HG03280 (cell line): ENCODE data around the gene SCFD2.
"Not testable (repeated sequence)": the region's sequence is repeated elsewhere in the genome, so short reads cannot be mapped to it uniquely, and the experiment has no call there.

Source experiments
- ATAC-seq: cut with Tn5 transposase; IDR thresholded peaks from one replicate; pipeline ENCODE4 v1.9.1; 2021; ENCODE audit warnings: mild to moderate bottlenecking, moderate library complexity; ENCODE audit not compliant: unreplicated experiment

The SCFD2 gene

DNA sequence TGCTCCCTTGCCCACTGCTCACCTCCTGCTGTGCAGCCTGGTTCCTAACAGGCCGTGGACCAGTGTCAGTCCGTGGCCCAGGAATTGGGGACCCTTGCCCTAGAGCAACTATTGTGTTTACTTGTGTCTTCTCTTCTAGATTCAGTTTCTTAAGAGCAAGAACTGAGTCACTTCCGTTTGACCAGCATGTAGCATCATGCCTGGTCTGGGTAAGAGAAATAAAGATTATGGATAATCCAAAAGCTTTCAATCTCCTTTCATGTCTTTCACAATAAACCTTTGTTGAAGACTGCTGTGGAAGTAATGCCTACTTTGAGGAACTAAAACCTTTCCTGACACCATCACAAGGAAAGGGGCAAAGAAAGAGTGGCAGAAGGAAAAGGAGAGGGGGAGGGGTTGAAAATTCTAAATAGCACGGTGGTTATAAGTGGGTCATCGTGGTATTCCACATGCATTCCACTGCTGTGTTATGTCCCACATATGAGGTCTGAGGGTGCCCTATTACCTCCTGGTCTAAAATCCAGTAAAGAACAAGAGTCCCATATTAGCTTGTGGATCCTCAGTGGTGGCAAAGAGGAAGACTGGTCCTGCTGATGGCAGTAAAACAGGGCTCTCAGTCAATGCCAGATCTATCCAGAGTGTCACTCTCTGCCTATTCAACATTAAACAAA is 370.4 kb downstream of the SCFD2 start:
- ATAC-seq: no peak

GRCh38 chr4:52994567-52994966 is 371.3 kb downstream of the SCFD2 start:
- ATAC-seq: no peak

- ATAC-seq: no peak
These were observed 372.1 kb downstream of the SCFD2 start for GRCh38 chr4:52993771-52994170.

DNA sequence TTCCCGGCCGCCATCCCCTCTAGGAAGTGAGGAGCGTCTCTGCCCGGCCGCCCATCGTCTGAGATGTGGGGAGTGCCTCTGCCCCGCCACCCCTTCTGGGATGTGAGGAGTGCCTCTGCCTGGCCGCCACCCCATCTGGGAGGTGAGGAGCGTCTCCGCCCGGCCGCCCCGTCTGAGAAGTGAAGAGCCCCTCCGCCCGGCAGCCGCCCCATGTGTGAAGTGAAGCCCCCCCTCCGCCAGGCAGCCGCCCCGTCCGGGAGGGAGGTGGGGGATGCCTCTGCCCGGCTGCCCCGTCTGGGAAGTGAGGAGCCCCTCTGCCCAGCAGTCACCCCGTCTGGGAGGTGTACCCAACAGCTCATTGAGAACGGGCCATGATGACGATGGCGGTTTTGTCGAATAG is 373.3 kb downstream of the SCFD2 start:
- ATAC-seq: not testable (repeated sequence)

- ATAC-seq: no peak
These were observed 374.4 kb downstream of the SCFD2 start for GRCh38 chr4:52991472-52991871.

GRCh38 chr4:52990706-52991105 is 375.2 kb downstream of the SCFD2 start:
- ATAC-seq: no peak

- no peak for ATAC-seq
These were observed 376.0 kb downstream of the SCFD2 start for GRCh38 chr4:52989865-52990264.

- no peak for ATAC-seq
These were observed 378.3 kb downstream of the SCFD2 start for GRCh38 chr4:52987392-52988056.

DNA sequence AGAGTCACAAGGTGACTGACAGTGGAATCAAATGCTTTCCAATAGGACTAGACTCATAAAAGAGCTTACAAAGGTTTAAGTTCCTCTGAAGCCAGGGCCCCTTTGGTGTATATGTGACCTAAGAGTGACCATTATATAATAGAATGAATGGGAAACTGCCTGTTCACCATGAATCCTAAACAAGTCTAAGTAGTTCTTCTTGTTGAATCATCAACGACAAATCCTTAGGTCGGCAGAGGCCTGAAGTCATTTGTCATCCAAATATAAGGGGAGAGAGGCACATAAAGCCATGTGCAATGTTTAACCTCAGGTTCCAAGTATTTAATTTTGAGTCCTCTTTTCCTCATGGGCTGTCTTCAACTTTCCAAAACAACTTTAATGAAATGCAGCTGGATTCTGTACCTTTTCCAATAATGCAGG is 381.4 kb downstream of the SCFD2 start:
- ATAC-seq: no peak

DNA sequence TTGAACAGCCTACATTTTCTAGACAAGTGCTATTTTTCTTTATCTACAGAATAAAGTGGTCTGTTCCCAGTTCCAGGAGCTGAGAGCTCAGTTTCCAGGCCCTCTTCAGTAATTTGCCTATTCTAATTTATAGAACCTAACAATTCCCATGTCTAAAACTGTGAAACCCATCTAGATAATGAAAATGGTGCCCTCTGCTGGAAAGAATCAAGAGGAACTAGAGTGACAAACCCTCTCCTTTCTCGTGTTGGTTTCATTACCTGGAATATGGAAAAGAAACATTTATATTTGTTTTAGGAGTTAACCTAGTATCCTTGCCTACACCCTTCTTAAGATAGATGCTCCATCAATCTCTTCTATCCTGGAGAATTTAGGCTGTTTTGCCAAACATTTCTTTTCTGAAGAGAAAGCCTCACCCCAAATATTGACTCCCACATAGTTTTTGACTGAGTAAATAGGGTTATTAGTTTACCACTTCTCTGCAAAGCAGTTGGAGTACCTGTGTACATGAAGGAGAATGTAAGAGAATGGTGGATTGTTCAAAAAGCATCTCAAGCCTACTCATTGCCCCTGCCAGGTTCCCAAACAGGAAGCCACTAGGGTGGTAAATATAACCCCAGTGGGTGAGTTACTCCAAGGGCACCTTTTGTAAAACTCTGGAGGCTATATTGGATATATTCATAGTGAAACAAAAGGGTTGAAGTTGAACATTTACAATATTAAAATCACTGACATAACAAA is 382.1 kb downstream of the SCFD2 start:
- no peak for ATAC-seq

DNA sequence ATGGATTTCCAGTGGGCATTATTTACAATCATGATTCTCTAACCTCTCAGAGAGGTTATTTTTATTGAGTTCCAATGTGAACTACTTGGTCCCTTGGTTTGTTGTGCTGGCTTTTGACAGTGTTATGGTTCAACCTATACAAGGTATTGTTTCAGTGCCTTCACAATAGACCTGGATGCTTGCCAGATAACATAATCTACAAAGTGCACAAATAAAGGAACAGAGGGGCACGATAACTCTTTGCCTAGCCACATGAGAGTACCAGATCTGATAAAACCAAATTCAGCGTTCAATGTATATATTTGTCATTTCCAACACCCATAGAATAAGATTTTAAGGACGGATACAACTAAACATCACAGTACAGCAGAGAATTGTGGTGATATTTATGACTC is 382.9 kb downstream of the SCFD2 start:
- ATAC-seq: no peak

- ATAC-seq: no peak
These were observed 383.5 kb downstream of the SCFD2 start for GRCh38 chr4:52982255-52982945.

GRCh38 chr4:52979821-52980590 is 385.9 kb downstream of the SCFD2 start:
- no peak for ATAC-seq

DNA sequence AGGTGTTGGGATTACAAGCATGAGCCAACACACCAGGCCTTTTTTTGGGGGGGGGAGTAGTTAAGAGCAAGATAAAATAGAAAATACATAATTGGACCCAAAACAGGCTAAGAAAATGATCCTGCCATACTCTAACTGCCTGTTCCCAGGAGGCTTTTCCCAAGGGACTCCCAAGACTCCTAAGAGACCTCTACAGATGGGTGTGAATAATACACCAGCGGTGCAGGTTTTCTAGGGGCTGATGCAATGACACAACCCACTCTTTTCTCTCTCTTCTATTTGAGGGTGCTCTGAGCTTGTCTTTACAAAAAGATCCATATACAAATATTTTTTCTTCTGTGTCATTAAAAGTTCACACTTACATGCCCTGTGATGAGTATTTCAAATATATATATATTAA is 386.8 kb downstream of the SCFD2 start:
- ATAC-seq: no peak

DNA sequence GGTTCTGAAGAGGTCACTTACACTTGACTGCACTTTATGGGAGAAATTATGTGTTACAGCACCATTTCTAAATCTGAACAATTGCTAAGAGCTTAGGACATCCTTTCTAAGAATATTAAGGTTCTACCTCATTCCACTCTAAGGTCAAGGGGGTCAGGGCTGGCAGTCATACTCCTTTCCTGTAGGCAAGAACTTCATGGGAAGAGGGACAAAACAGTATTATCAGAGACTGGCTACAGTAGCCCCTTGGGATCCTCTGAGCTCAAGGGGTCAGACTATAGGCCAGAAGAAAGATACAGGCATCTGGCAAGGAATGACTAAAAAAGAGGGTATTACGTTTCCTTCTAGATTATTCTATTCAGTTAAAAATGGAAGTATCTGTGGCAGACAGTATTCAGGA is 388.6 kb downstream of the SCFD2 start:
- no peak for ATAC-seq

GRCh38 chr4:52976523-52977230 is 389.2 kb downstream of the SCFD2 start:
- no peak for ATAC-seq

GRCh38 chr4:52968691-52969090 is 397.2 kb downstream of the SCFD2 start:
- no peak for ATAC-seq

GRCh38 chr4:52968241-52968640 is 397.6 kb downstream of the SCFD2 start:
- no peak for ATAC-seq

- no peak for ATAC-seq
These were observed 399.1 kb downstream of the SCFD2 start for GRCh38 chr4:52966781-52967180.

DNA sequence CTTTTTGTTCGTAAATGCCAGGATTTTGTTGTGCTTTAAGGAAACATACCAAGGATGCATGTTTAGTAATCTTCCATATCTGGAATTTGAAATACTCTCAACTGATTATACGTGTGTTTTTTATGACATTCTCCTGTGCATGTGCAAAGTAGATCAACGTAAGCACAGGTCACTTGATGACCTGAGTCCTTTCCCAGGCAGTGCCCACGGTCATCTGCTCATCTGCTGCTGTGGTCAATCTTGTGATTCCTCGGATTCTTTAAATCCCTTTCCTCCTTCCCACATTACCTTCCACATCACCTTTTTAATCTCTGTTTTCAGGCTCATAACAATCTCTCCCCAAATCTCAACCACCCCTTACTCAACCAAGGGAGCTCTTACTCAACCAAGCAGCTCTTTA is 399.7 kb downstream of the SCFD2 start:
- ATAC-seq: no peak
